ENCODE measurements around the gene PAOX. TPM values are rescaled to one million over a fixed set of nuclear protein-coding genes. Genes with fewer than 3 reads are reported as not detected.

PAOX gene
- total and polyA plus RNA-seq, 4 experiments from 2014 or later, result 7.6 to 10.3 (median 9.3) TPM

DNA sequence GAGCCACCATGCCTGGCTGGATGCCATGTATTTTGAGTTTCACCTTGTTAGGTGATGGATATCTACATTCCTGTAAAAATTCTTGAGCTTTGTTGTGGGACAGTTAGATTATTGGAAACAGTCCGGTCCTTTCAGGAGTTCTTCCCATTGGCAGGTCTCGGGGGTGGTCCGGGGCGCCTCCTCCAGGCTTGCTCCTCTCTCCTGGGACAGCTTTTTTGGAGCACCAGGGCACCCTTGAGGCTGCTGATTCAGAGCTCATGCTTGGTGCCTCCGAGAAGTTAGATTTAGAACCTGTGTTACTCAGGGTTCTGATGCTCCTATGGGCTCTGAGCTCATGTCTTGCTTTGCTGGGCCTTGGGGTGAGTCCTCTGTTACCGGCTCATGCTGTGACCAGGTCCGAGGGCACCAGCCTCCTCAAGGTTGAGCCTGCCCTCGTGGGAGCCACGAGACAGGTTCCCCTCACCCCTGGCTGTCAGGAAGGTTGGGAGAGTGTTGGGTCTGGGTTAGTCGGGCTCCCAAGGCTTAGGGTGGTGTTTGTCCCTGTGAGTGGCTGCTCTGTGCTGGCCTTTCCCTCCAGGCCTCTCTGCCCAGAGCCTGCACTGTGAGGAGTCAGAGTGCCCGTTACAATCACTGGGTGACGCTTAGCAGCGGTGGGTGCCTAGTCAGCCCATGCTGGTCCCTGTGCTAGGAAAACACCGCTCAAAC is 39.4 kb downstream of the PAOX start:
- no peaks in the 10 kb centered on the region for H3K9me3 ChIP-seq (ENCODE audit: control insufficient read depth in 1 of 2, low read length in 2 of 2)
- H3K4me1 Mint-ChIP-seq, result peaks cover 0 to 3% (median 2%) of the 10 kb centered on the region in 4 donors
- H3K27ac Mint-ChIP-seq, result no peak overlapping the region
- no peak overlapping the region for H3K4me3 ChIP-seq (ENCODE audit: low read length in 2 of 2)
- no peak overlapping the region for H3K4me3 Mint-ChIP-seq
- H3K27me3 Mint-ChIP-seq, result peaks cover 0 to 5% of the 10 kb centered on the region in 2 donors
- no peaks in the 10 kb centered on the region for H3K27me3 ChIP-seq (ENCODE audit: insufficient read depth, low read length)
- H3K9me3 Mint-ChIP-seq, result peaks cover 0 to 4% (median under 1%) of the 10 kb centered on the region in 8 donors
- peaks cover 7% of the 10 kb centered on the region for H3K36me3 ChIP-seq (ENCODE audit: insufficient read depth, low read length)
- ChIA-PET CTCF (ENCODE audit: partially characterized antibody) (interaction anchor here (0.8 to 1.7 kb wide), 2 partner anchors 11 to 89 kb away, joined by 3 to 5 read pairs; no protein-coding TSS in a partner anchor), POLR2A (ENCODE audit: partially characterized antibody) (no interaction called here)
- H3K36me3 Mint-ChIP-seq, result peaks cover 20 to 25% of the 10 kb centered on the region in 2 donors
- intact Hi-C loops (cut with micrococcal nuclease), result no loop called here
- no peak for DNase-seq
- no peak overlapping the region for H3K27ac ChIP-seq (ENCODE audit: low read depth, low read length)
- no peaks in the 10 kb centered on the region for H3K4me1 ChIP-seq (ENCODE audit: insufficient read depth, low read length)

DNA sequence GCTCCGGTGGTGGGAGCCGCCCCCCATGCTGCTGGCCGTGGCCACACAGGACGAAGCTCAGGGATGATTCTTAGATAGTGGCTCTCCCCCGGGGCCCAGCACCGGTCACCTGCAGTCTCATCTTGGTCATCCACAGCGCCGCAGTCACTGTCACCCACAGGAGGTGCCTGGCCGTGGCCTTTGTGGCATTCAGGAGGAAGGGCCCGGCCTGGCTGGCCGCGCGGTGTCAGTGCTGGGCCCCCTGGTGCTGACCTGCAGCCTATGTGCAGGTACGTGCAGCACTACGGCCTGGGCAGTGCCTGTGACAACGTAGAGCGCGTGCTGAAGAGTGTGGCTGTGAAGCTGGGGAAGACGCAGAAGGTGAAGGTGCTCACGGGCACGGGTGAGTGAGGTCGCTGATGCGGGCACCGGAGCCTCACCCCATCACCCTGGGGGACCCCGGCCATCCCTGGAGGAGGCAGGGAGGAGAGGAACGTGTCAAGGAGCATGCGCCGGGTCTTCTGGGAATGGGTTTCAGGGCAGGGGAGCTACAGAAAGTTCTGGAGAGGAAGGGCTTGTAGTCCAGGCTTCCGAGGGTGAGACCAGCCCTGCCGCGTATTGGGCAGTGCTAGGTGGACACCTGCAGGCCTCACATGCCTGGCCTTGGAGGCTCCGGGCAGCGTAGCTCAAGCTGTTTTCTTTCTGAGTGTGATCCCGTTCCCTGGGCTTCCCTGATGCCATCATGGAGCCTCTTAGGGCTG is 40.3 kb downstream of the PAOX start:
- Mint-ChIP-seq H3K27me3 (peaks cover 0 to 5% of the 10 kb centered on the region in 2 donors), H3K9me3 (peaks cover 0 to 3% (median 0%) of the 10 kb centered on the region in 8 donors), H3K4me3 (no peak overlapping the region), H3K27ac (no peak overlapping the region), H3K4me1 (peaks cover 0 to 3% (median 2%) of the 10 kb centered on the region in 4 donors), H3K36me3 (peaks cover 16 to 23% of the 10 kb centered on the region in 2 donors)
- ChIA-PET POLR2A (ENCODE audit: partially characterized antibody) (no interaction called here), CTCF (ENCODE audit: partially characterized antibody) (interaction anchor here (1.7 kb wide), 1 partner anchor 10 kb away, joined by 5 read pairs; no protein-coding TSS in a partner anchor)
- H3K27me3 ChIP-seq (ENCODE audit: insufficient read depth, low read length), result no peaks in the 10 kb centered on the region
- no peaks in the 10 kb centered on the region for H3K9me3 ChIP-seq (ENCODE audit: control insufficient read depth in 1 of 2, low read length in 2 of 2)
- no peak overlapping the region for H3K4me3 ChIP-seq (ENCODE audit: low read length in 2 of 2)
- intact Hi-C loops (cut with micrococcal nuclease), result no loop called here
- no peak for DNase-seq
- H3K4me1 ChIP-seq (ENCODE audit: insufficient read depth, low read length), result no peaks in the 10 kb centered on the region
- H3K27ac ChIP-seq (ENCODE audit: low read depth, low read length), result no peak overlapping the region
- peaks cover 7% of the 10 kb centered on the region for H3K36me3 ChIP-seq (ENCODE audit: insufficient read depth, low read length)

DNA sequence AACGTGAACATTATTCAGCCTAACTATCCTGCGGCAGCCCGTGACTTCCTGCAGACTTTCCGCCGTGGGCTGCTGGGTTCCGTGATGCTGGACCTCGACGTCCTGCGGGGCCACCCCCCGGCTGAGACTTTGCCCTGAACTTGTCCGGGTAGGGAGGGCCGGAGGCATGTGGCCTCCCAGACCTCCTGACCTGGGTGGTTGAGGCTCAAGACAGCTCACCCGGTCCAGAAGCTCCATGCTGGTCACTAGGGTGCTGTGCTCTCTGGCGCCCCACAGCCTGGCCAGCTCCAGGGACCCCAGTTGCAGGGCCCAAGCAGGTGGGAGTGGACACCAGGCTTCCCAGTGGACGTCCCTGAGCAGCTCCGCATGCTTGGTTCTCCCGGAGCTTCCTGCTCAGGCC is 41.0 kb downstream of the PAOX start:
- Histone ChIP-seq H3K36me3 (ENCODE audit: insufficient read depth, low read length) (peaks cover 7% of the 10 kb centered on the region), H3K9me3 (ENCODE audit: control insufficient read depth in 1 of 2, low read length in 2 of 2) (no peaks in the 10 kb centered on the region), H3K27ac (ENCODE audit: low read depth, low read length) (no peak overlapping the region), H3K4me1 (ENCODE audit: insufficient read depth, low read length) (no peaks in the 10 kb centered on the region), H3K4me3 (ENCODE audit: low read length in 2 of 2) (no peak overlapping the region), H3K27me3 (ENCODE audit: insufficient read depth, low read length) (no peaks in the 10 kb centered on the region)
- no peak for DNase-seq
- POLR2A ChIA-PET (ENCODE audit: partially characterized antibody), result interaction anchor here (0.5 to 1.3 kb wide), 2 partner anchors 30 to 510 kb away, joined by 3 to 4 read pairs; no protein-coding TSS in a partner anchor
- peaks cover 16 to 21% of the 10 kb centered on the region in 2 donors for H3K36me3 Mint-ChIP-seq
- CTCF ChIA-PET (ENCODE audit: partially characterized antibody), result no interaction called here
- no peak overlapping the region for H3K27ac Mint-ChIP-seq
- intact Hi-C loops (cut with micrococcal nuclease), result no loop called here
- H3K4me3 Mint-ChIP-seq, result no peak overlapping the region
- H3K9me3 Mint-ChIP-seq, result peaks cover 0 to 3% (median 0%) of the 10 kb centered on the region in 8 donors
- H3K4me1 Mint-ChIP-seq, result peaks cover 0 to 3% (median 2%) of the 10 kb centered on the region in 4 donors
- H3K27me3 Mint-ChIP-seq, result peaks cover 0 to 5% of the 10 kb centered on the region in 2 donors

DNA sequence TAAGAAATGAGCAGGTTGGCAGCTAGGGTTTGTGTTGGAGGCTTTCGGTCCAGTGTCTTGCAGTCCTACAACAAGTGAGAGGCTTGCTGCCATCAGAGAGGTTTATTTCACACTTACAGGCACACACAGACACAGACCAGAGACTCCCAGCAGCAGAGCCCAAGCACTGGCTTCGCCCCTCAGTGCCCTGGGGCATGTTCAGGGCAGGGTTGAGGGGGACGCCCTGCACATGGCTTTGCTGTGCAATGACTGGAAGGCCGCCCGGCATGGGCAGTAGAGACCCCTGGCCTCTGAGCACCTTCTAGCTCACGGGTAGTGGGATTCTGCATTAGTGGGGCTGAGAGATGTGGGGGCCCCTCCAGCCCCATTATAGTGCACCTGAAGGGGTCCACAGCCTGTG is 41.5 kb downstream of the PAOX start:
- Mint-ChIP-seq H3K4me1 (peaks cover 0 to 2% (median 1%) of the 10 kb centered on the region in 4 donors), H3K36me3 (peaks cover 11 to 15% of the 10 kb centered on the region in 2 donors), H3K4me3 (peak overlapping the region in 1 of 8 donors; percentile 46), H3K27ac (no peak overlapping the region), H3K9me3 (peaks cover 0 to 3% (median 0%) of the 10 kb centered on the region in 8 donors), H3K27me3 (peaks cover 0 to 5% of the 10 kb centered on the region in 2 donors)
- Histone ChIP-seq H3K27me3 (ENCODE audit: insufficient read depth, low read length) (no peaks in the 10 kb centered on the region), H3K36me3 (ENCODE audit: insufficient read depth, low read length) (peaks cover 1% of the 10 kb centered on the region), H3K4me1 (ENCODE audit: insufficient read depth, low read length) (no peaks in the 10 kb centered on the region), H3K9me3 (ENCODE audit: control insufficient read depth in 1 of 2, low read length in 2 of 2) (no peaks in the 10 kb centered on the region), H3K4me3 (ENCODE audit: low read length in 2 of 2) (no peak overlapping the region), H3K27ac (ENCODE audit: low read depth, low read length) (no peak overlapping the region)
- DNase-seq, result no peak
- POLR2A ChIA-PET (ENCODE audit: partially characterized antibody), result interaction anchor here (0.5 to 1.3 kb wide), 2 partner anchors 30 to 511 kb away, joined by 3 to 4 read pairs; no protein-coding TSS in a partner anchor
- intact Hi-C loops (cut with micrococcal nuclease), result no loop called here
- CTCF ChIA-PET (ENCODE audit: partially characterized antibody), result no interaction called here

DNA sequence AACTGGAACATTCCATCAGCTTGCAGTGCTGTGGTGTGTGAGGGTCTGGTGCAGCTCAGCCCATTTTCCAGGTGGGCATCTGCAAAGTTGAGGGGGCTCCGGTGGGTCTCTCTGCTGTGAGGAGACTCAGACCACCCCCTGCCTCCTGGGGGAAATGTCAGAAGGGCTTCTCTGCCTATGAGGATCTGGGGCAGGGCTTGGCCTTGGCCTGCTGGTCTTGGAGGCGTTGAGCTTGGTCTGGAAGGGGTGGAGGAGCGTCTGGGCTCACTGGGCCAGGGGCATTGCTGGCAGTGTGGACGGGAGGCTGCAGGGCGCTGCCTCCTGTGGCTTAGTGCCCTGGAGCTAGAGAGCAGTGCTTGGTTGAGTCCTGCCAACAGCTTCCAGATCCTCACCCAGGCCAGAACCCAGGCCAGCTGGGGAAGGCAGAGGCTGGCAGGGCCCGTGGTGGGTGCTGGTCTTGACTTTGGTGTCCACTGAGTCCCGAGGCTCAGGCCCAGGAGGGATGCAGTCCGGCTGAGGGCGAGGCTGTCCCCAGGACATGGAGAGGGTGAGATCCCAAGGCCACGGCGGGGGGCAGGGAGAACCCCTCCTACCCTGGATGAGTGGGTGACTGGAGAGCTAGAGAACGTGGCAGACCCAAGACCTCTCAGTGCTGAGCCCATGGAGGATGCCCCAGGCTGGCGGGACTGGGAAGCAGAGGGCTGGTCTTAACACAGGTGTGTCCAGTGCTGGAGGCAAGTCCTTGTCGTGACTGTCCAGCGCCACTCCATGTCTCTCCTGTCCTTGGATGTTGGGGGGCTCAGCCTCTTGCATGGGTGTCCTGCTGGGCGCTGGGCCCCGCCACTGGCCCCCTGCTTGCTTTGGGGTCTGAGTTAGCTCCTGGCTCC is 42.5 kb downstream of the PAOX start:
- POLR2A ChIA-PET (ENCODE audit: partially characterized antibody), result interaction anchor here (1.3 kb wide), 1 partner anchor 31 kb away, joined by 4 read pairs; no protein-coding TSS in a partner anchor
- no peaks in the 10 kb centered on the region for H3K27me3 ChIP-seq (ENCODE audit: insufficient read depth, low read length)
- H3K4me1 ChIP-seq (ENCODE audit: insufficient read depth, low read length), result no peaks in the 10 kb centered on the region
- H3K4me3 Mint-ChIP-seq, result peak overlapping the region in 3 of 8 donors; percentile 36 to 39 (median 39)
- intact Hi-C loops (cut with micrococcal nuclease), result no loop called here
- peak in 1 of 5 donors; percentile 28 for DNase-seq
- no peaks in the 10 kb centered on the region for H3K9me3 ChIP-seq (ENCODE audit: control insufficient read depth in 1 of 2, low read length in 2 of 2)
- no peaks in the 10 kb centered on the region for H3K36me3 ChIP-seq (ENCODE audit: insufficient read depth, low read length)
- no peak overlapping the region for H3K27ac Mint-ChIP-seq
- peaks cover 0 to 1% (median 0%) of the 10 kb centered on the region in 4 donors for H3K4me1 Mint-ChIP-seq
- peaks cover 0 to 5% of the 10 kb centered on the region in 2 donors for H3K27me3 Mint-ChIP-seq
- H3K27ac ChIP-seq (ENCODE audit: low read depth, low read length), result no peak overlapping the region
- H3K36me3 Mint-ChIP-seq, result peaks cover 3 to 10% of the 10 kb centered on the region in 2 donors
- CTCF ChIA-PET (ENCODE audit: partially characterized antibody), result interaction anchor here (1.5 kb wide), 1 partner anchor 92 kb away, joined by 3 read pairs; no protein-coding TSS in a partner anchor
- H3K4me3 ChIP-seq (ENCODE audit: low read length in 2 of 2), result no peak overlapping the region
- H3K9me3 Mint-ChIP-seq, result no peaks in the 10 kb centered on the region

DNA sequence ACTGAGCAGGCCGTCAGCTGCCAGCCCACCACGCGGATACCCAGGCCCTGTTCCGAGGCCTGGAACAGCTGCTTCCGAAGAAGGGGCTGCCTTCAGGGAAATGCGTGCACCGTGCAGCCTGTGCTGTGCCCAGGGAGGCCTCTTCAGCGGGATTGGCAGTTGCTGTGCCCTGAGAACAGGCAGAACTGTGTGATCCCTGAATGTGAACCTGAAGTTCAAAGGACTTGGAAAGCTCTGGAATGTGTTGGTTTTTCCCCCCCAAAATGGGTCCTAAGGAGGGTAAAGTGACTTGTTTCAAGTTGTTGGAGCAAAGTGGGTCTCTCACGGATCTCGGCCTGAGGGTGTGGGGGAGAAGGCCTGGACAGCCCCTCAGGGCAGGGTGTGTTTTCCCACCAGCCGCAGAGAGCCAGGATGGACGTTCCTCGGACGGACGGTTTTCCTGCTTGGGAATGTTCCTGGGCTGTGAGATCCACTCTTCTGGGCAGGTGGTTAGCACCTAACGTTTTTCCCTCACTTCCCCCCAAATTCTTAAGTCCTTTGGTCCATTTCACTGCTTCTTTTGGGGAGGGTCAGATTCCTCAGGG is 43.3 kb downstream of the PAOX start:
- Histone ChIP-seq H3K27ac (ENCODE audit: low read depth, low read length) (no peak overlapping the region), H3K27me3 (ENCODE audit: insufficient read depth, low read length) (no peaks in the 10 kb centered on the region), H3K36me3 (ENCODE audit: insufficient read depth, low read length) (no peaks in the 10 kb centered on the region), H3K9me3 (ENCODE audit: control insufficient read depth in 1 of 2, low read length in 2 of 2) (no peaks in the 10 kb centered on the region), H3K4me1 (ENCODE audit: insufficient read depth, low read length) (no peaks in the 10 kb centered on the region), H3K4me3 (ENCODE audit: low read length in 2 of 2) (no peak overlapping the region)
- no peak overlapping the region for H3K27ac Mint-ChIP-seq
- CTCF ChIA-PET (ENCODE audit: partially characterized antibody), result interaction anchor here (1.5 kb wide), 1 partner anchor 93 kb away, joined by 3 read pairs; no protein-coding TSS in a partner anchor
- no peaks in the 10 kb centered on the region for H3K9me3 Mint-ChIP-seq
- H3K36me3 Mint-ChIP-seq, result peaks cover 3 to 10% of the 10 kb centered on the region in 2 donors
- no peak overlapping the region for H3K4me3 Mint-ChIP-seq
- no peak for DNase-seq
- POLR2A ChIA-PET (ENCODE audit: partially characterized antibody), result no interaction called here
- H3K4me1 Mint-ChIP-seq, result peaks cover 0 to 1% (median 0%) of the 10 kb centered on the region in 4 donors
- intact Hi-C loops (cut with micrococcal nuclease), result no loop called here
- H3K27me3 Mint-ChIP-seq, result peaks cover 0 to 5% of the 10 kb centered on the region in 2 donors
